Measurements from ENCODE around the gene HSD17B1.

GRCh38 chr17:42537156-42537805, 15.4 kb upstream of the HSD17B1 start:
- no peak for TF ChIP-seq FOXP2 (optimal IDR thresholded peaks at IDR 0.05; ENCODE audit: borderline replicate concordance, extremely low read depth, extremely low read length, insufficient read depth)
- no peak for TF ChIP-seq REST (IDR thresholded peaks at IDR 0.05; ENCODE audit: insufficient read depth in 1 of 2, low read depth in 2 of 2, low read length in 2 of 2)
- no peak for TF ChIP-seq POLR2AphosphoS5 (IDR thresholded peaks at IDR 0.05; ENCODE audit: low read depth, low read length)
- TF ChIP-seq TAF1 (IDR thresholded peaks at IDR 0.05; ENCODE audit: borderline replicate concordance, insufficient read depth, low read length): no peak

All from PFSK-1 (cell line).